GM19324 (cell line): Measurements from ENCODE around the gene PLXNA2.

ENCODE experiments used
- ATAC-seq: cut with Tn5 transposase; IDR thresholded peaks from one replicate; pipeline ENCODE4 v1.9.1; 2021; ENCODE audit warnings: mild to moderate bottlenecking, moderate library complexity; ENCODE audit not compliant: unreplicated experiment, low FRiP score

Gene PLXNA2

DNA sequence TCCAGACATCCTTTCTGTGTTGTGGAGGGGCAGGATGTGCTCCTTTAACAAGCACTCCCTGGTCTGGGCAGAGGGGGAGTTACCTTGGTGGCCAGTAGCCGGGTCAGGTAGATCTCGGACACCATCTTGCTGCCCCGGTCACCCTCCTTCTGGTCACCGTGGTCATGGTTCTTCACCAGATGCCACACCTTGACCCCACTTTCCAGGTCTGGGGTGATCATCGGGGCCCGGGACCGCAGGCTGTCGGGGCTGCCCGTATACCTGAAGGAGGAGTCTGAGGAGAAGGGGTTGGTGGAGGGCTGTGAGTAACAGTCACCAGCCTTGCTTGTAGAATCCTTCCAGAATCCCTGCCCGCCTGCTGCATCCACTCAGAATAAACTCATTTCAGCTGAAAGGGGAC is 210.9 kb downstream of the PLXNA2 start:
- ATAC-seq, result no peak

DNA sequence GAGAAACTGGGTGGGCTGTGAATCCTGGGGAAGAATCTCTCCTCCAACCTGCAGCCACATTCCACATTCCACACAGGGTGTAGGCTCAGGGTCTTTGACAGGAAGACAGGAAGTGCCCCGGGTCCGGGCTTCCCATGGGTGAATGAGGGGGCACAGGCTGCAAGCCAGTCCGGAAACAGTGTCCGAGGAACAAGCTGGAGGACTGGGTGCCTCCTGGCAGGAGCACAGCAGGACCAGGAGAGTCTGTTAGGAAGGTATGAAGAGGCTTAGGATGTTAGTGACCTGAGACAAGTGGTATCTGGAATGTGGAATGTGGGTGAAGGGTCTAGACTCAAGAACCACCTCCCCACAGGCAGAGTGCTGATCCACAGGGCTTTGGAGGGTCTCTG is 212.3 kb downstream of the PLXNA2 start:
- ATAC-seq, result no peak

DNA sequence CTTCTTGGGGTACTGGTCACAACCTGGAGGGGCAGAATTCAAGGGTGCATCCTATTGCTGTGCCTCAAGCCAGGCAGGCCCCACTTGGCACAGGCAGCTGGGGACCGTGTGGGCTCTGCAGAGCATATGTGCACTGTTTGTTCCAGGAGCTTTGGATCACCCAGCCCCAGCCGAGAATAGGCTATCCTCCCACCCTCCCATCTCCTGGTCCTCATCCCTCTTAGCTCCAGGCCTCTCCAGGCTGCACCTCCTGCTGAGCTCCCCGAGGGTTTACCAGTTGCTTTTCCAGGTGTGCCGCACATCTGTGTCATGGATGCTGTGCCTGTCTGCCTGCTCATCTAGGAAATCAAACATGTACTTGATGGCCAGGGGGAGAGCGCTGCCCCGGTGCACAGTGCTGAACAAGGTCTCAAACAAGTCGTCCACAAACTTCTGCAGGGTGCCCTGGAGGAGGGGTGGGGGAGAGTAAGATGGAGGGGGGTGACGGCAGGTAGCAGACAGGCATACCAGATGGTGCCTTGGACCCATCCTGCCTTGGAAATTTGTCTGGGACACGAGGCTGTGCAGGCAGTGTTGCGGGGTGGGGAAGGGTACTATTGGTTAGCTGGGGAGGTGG is 212.8 kb downstream of the PLXNA2 start:
- no peak for ATAC-seq

DNA sequence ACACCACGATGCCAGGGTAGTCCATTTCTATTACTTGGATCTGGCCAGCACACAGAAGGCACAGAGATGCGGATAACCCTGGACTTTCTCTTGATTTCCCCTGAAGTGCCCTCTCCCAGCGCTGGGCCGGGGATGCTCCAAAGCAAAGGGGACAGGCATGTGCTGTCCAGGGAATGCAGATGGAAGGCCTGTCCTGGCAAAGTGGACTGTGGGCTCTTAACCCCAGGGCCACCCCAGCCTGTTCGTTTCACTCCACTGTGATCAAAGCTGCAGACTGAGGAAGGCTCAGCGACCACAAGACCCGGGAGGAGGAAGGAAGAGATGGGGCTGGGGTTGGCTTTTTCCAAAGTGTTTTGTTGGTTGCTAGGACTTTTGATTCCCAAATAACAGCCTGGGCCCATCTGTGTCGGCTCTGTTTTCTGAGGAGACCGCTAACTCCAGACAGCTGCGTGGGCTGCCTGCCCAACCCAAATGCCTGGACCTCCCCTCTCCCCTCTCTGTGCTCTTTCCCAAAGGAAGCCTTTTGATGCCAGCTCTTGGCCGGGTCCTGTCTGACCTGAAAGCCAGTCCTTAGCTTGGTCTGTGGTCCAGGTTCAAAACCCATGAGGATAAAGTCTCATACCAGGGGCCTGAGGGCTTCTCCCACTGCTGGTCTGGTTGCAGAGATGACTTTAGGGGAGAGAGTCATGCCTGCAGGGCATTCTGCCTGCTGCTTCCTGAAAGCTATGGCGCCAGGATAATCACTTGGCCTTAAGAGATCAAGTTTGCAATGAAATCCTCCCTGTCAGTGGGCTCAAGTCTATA is 213.7 kb downstream of the PLXNA2 start:
- no peak for ATAC-seq

DNA sequence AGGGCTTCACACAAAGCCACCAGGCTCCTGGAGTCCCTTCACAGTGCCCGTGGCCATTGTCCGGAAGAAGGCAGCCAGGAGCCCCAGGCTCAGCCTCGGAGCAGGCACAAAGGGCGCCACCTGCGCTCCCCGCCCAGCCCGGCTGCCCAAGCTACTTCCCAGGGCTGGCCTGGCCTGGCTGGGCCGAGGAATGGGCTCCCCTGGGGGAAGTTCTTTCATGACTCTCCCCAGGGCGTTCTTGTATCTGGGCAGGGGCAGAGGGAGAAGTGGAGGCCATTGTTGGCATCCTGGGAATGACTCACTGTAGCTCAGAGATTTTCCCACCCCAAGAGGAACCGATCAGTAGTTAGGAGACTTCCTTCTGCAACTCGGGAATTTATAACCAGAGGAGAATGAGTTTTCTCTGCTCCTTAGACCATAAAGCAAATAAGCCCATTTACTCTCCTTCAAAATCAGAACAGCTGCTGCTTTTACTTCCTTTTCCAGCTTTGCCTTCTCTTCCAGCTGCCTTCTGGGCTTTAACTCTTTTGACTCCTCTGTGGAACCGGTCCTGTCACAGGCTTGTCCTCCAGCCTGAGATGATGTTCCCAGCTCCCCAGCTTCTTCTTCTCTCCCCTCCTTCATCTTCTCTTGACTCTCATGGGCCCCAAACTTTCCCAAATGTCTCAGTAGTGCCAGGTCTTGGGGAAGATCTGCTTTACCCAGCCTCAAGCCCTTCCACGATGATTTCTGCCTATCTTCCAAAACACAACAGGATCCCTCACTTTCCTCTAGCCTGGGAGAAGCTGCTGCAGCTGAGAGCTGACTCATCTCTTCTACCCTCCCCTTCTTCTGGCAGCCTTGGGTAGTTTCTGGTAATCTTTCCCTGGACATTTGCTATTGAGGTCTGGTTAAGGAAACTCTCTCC is 214.6 kb downstream of the PLXNA2 start:
- no peak for ATAC-seq

DNA sequence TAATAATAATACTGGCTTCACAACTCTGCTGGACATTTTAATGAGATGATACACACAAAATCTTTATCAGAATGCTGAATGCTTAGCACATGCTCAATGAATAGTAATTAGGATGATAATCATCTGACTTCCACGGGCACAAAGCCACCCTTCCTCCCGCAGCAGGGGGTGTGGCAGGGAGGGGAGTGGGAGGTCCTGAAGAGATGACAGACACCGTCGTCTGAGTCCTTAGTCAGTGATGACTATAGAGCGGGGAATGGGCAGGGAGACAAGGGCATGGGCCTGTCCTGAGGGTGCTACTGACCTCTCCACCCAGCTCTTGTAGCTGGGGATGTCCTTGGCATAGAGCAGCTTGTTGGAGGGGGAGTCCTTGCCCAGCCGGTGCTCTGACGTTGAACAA is 215.7 kb downstream of the PLXNA2 start:
- no peak for ATAC-seq

DNA sequence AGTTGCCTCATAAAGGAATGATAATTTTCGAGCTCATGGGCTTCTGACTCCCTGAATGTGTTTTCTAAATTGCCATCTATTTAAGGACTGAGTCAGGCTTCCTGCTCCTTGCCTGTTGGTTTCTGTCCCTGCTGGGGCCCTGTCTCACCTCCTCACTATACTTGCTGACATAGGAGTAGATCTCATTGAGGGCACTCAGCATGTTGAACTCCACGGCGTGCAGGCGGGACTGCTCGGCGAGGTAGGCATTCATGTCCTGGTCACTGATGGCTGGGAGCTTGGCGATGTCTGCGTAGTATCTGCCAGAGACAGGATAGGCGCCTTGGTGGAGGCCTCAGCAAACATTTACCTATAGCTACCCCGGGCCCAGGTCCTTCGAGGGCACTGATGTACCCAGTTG is 216.3 kb downstream of the PLXNA2 start:
- ATAC-seq, result no peak

DNA sequence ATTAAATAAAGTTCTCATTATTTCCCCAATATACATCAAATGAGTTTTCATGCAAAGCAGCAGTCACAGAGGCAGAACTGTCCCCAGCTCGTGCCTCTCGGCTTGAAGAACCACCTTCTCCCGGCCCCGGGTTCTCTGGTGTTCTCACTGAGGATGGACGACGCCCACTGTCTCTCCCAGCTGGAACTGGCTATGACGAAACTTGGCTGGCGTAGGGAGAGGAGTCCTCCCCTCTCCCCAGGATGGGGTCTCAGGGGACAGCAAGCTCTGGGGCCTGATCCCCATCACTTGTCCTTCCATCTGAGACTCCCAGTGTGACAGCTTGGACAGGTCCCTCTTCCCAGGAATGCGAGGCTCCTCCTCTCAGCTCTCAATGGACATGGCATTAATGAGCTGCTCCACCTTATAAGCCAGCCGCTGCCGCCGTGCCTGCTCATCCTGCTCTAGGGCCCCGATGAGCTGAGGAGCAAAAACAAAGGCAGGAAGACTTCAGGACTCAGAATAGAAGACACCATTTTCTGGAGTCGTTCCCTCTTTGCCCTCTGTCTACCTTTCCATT is 217.2 kb downstream of the PLXNA2 start:
- ATAC-seq, result no peak

DNA sequence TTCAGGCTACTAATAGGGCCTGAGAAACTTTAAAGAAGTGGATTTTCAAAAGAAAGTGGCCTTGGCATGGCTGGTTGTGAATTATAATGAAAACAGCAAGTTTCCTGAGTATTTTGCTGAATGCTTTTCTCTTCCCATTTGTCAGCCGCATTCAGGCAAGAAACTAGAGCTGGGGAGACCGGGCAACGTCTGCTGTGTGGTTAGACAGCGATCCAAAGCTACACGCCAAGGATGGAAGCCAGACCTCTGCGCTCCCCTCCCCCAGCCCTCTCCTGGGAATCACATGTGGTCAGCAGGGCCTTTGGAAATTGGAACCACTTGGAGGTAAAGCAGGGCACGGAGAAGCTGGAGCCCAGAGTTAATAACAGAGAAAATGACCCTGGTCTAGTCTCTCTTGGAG is 219.2 kb downstream of the PLXNA2 start:
- ATAC-seq, result no peak

DNA sequence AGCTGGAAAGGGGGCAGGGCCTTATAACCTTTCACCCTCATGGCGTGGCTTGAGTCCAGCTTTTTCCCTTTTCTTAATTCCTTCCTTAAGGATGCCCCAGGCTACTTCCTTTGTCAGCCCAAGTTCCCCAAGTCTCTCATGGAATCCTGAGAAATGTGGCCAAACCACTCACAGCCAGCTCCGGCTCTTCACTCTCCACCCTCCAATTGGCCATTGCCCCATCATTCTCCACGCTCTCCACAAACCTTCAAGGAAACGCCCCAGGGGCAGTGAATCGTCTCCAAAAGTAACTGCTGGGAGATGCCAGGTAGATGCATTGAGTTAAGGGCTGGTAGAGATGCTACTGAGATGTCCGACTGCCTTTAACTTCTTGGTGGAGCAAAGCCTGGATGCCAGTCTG is 219.8 kb downstream of the PLXNA2 start:
- ATAC-seq, result no peak

DNA sequence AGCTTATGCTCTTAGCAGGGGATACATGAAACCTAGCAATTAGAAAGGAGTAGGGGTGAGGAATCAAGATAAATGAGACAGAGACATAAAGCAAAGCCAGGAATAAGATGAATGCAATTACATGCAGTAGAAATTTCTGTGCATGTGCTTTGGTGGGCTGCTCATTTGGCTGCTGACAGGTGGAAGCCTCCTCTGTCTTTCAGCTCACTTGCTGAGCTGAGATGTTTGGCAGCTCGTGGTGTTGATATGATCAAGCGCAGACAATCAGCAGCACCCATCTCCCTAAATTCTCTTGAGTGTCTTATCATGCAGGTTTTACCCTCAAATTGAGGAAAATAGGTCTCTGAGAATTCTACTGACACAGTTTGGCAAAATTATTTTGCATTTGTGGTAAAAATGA is 224.9 kb downstream of the PLXNA2 start:
- no peak for ATAC-seq

DNA sequence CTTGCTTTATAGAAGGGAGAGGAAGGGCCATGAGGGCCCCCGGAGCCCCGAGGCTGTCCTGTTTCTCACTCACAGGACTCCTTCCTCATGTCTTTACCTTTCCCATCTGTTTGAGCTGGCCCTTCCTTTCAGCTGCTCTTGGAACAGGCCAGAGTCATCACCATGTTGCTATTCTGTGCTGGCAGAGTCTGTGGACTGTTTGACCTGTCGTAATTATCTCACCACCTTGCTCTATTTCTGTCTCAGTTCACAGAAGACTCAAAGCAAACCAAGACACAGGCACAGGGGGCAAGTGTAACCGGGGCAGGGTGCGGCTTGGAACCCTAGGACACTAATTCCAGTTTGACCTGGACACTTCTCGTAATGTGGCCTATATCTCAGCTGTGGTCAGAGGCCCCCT is 228.9 kb downstream of the PLXNA2 start:
- ATAC-seq, result no peak

DNA sequence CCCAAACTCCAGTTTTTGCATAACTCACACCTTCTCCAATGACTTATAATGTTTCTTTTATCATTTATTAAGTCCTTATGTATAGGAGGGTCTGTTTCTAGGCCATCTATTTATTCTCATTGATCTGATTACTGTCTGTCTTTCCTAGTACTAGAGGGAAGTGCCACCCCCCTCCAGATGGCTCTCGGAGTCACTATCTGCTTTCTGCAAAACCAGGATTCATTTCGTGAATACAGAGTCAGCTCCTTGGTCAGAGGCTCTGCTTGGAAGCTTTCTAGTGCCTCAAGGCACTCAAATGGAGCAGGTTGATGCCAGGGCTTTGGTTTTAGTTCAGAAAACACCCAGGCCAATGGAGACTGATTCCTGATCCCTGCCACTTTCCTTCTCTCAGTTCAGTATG is 231.0 kb downstream of the PLXNA2 start:
- ATAC-seq, result no peak

DNA sequence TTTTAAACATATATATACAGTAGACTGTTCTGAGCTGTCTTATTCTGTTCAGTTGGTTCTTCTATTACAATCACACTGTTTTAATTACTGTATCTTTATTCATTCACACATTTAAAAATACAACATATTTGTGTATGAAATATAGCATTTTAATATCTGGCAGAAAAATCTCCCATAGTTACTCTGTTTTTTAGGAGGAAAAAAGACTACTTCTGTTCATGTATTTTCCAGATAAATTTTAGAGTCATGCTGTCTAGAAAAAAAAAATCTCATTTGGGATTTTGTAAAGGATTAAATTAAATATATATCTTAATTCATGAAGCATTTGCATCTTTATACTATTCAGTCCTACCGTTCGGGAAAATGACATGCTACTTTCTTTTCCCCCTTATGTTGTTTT is 231.5 kb downstream of the PLXNA2 start:
- ATAC-seq, result no peak

DNA sequence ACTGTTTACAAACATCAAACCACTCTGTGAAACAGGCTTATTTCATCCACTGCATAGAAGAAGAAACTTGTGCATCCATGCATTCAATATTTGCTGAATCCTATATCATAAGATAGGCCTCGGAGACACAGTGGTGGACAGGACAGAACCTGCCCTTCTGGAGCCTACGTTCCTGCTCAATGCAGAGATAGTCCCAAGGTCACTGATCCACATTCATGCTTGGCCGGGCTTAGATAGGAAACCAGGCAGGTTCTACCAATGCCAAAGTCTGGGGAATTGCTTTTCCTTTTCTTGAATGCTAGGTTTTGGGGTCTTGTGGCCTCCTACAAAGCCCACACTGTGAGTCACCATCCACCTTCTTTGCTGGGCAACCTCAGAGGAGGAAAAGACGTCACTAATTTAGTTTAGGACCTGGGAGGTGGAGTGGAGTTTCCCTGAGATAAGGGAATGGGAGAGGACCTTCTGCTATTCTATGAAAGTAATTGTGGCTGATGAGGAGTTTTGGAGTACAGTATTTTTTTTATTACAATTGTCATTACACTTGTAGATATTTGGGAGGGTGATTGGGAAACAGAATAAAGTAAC is 233.6 kb downstream of the PLXNA2 start:
- no peak for ATAC-seq

DNA sequence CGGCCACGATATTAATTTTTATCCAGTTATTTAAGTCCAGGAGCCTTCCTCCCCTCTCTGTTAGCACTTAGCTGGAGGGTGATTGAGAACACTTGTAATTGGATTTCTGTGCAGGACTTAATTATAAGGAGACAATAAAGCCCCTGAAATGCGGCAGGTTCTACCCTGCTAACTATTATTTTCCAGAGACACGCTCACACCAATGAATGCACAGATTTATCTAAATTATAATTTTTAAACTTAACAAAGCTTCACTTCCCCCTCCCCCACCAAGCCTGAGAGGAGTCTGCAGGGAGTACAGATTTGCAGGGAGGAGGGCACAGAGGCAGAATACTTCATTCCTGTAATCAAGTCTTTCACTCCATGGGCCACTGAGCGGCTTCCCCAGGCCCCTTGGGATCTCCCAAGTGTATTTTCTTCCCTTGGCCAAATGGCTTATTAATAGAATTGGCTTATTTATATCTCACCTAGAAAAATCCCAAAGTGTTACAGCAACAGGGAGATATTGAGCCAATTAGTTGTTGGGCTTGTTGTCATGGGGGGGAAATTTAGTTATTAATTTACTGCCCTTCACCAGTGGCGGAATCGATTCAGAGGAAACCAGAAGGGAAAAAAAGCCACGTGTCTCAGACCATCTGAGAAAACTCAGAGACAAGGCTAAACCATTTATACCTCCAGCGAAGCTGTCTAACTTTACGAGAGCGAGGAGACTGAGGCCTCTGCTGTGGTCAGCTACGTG is 234.3 kb downstream of the PLXNA2 start:
- ATAC-seq, result no peak

DNA sequence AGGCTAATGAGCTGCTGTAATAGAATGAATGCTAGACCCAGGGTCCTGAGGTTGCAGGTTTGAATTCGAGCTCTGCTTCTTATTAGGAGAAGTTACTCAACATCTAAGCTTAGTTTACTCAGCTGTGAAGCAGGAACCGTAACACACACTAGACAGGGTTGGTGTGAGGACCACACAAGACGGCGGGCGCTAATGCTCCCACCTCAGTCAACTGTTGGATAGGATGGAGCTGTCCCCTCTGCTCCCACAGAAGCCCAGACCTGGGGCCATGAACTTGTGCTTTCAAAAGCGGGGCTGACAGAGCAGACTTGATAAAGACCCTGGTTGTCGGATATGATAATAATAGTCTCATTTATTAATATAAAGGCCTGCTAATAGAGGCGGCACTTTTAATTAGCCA is 234.9 kb downstream of the PLXNA2 start:
- no peak for ATAC-seq

DNA sequence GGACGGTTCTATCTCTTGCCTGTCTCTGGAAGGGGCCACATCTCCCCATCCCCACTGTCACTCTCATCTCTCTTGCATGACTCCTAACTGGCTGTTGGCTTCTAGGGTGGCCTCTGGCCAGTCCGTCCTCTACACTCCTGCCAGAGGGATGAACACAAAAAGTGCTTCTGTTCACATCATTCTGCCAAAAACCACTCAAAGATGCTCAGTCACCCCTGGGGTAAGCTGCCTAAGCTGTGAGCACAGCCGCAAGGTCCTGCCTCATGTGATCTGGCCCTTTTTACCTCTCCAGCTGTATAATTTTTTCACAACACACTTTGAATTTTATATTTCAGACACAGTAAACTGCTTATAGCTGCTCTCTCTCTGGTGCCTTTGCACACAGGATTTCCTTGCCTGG is 235.7 kb downstream of the PLXNA2 start:
- ATAC-seq, result no peak

DNA sequence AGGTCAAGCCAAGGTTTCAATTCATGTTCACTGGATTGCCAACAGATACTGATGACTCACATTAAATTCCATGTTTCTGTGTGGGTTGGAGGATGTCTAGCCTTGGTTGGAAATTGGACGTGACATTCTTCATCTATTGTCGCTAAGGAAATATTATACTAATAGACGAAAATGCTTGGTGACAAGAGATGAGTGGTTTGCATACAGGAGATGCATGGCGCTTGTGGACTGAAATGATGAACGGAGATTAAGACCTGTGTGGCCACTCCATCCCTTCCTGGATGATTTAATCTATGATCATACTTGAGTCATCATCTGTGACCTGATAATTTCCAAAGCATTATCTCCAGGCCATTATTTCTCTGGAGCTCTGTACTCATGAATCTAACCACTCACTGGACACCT is 236.2 kb downstream of the PLXNA2 start:
- ATAC-seq, result no peak

DNA sequence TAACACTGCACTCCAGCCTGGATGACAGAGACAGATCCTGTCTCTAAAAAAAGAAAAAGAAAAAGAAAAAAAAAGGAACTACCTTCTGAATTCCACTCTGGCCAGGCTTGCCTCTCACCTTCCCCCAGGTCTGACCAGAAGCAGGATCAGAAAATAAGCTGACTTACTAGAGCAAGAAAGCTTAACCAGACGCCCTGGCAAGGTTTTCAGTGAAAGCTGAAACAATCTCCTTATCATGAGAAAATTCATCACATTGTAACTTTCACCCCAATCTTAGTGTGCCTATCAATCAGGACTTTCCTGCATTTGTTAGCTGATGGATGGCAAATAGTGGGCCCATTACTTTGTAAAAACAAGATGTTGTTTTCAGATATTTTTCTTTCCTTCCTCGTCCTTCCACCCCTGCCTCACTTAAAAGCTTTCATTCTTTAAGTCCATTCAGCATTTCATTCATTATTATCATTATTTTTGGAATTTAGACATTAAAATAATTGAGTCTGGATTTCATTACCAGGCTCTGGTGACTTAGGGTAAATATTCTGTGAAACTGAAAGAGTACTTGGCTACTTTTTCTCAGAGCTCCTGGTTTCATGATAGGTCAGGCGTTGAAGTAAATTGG is 236.8 kb downstream of the PLXNA2 start:
- ATAC-seq, result no peak
